ENCODE data around the gene REM2. TPM values are rescaled to one million over a fixed set of nuclear protein-coding genes. Genes with fewer than 3 reads are reported as not detected.
A peak's percentile ranks its signal among the peaks of the same experiment; 100 is the strongest.

REM2 gene
- total RNA-seq, 1 donor from 2014 or later, result 0.28 TPM

DNA sequence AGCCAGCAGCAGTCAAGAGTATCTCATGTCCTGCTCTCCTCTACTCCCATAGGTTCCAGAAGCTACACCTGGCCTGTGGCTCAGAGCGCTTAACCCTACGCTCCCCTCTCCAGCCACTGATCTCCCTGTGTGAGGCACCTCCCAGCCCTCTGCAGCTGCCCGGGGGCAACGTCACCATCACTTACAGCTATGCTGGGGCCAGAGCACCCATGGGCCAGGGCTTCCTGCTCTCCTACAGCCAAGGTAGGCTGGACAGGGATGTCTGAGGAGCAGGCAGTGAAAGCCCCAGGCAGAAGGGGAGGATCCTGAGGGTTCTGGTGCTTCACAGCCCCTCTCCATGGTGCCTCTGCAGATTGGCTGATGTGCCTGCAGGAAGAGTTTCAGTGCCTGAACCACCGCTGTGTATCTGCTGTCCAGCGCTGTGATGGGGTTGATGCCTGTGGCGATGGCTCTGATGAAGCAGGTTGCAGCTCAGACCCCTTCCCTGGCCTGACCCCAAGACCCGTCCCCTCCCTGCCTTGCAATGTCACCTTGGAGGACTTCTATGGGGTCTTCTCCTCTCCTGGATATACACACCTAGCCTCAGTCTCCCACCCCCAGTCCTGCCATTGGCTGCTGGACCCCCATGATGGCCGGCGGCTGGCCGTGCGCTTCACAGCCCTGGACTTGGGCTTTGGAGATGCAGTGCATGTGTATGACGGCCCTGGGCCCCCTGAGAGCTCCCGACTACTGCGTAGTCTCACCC lies 7.8 kb upstream of the REM2 start:
- Mint-ChIP-seq H3K27me3 (no peaks in the 10 kb centered on the region), H3K4me3 (no peak overlapping the region), H3K36me3 (ENCODE audit: low read depth) (peaks cover 57% of the 10 kb centered on the region), H3K4me1 (peaks cover 18% of the 10 kb centered on the region), H3K9me3 (no peaks in the 10 kb centered on the region), H3K27ac (no peak overlapping the region)
- intact Hi-C loops (cut with micrococcal nuclease), result no loop called here
- DNase-seq, result no peak

DNA sequence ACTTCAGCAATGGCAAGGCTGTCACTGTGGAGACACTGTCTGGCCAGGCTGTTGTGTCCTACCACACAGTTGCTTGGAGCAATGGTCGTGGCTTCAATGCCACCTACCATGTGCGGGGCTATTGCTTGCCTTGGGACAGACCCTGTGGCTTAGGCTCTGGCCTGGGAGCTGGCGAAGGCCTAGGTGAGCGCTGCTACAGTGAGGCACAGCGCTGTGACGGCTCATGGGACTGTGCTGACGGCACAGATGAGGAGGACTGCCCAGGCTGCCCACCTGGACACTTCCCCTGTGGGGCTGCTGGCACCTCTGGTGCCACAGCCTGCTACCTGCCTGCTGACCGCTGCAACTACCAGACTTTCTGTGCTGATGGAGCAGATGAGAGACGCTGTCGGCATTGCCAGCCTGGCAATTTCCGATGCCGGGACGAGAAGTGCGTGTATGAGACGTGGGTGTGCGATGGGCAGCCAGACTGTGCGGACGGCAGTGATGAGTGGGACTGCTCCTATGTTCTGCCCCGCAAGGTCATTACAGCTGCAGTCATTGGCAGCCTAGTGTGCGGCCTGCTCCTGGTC lies 7.2 kb upstream of the REM2 start:
- Mint-ChIP-seq H3K4me3 (no peak overlapping the region), H3K4me1 (peaks cover 14% of the 10 kb centered on the region), H3K36me3 (ENCODE audit: low read depth) (peaks cover 57% of the 10 kb centered on the region), H3K27me3 (no peaks in the 10 kb centered on the region), H3K9me3 (no peaks in the 10 kb centered on the region), H3K27ac (no peak overlapping the region)
- DNase-seq, result no peak
- intact Hi-C loops (cut with micrococcal nuclease), result no loop called here

DNA sequence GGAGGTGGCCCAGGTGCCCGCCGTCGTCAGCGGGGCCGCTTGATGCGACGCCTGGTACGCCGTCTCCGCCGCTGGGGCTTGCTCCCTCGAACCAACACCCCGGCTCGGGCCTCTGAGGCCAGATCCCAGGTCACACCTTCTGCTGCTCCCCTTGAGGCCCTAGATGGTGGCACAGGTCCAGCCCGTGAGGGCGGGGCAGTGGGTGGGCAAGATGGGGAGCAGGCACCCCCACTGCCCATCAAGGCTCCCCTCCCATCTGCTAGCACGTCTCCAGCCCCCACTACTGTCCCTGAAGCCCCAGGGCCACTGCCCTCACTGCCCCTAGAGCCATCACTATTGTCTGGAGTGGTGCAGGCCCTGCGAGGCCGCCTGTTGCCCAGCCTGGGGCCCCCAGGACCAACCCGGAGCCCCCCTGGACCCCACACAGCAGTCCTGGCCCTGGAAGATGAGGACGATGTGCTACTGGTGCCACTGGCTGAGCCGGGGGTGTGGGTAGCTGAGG lies 6.0 kb upstream of the REM2 start:
- Mint-ChIP-seq H3K36me3 (ENCODE audit: low read depth) (peaks cover 57% of the 10 kb centered on the region), H3K9me3 (no peaks in the 10 kb centered on the region), H3K4me1 (peaks cover 12% of the 10 kb centered on the region), H3K4me3 (no peak overlapping the region), H3K27ac (no peak overlapping the region), H3K27me3 (peaks cover 3% of the 10 kb centered on the region)
- intact Hi-C loops (cut with micrococcal nuclease), result no loop called here
- no peak for DNase-seq

DNA sequence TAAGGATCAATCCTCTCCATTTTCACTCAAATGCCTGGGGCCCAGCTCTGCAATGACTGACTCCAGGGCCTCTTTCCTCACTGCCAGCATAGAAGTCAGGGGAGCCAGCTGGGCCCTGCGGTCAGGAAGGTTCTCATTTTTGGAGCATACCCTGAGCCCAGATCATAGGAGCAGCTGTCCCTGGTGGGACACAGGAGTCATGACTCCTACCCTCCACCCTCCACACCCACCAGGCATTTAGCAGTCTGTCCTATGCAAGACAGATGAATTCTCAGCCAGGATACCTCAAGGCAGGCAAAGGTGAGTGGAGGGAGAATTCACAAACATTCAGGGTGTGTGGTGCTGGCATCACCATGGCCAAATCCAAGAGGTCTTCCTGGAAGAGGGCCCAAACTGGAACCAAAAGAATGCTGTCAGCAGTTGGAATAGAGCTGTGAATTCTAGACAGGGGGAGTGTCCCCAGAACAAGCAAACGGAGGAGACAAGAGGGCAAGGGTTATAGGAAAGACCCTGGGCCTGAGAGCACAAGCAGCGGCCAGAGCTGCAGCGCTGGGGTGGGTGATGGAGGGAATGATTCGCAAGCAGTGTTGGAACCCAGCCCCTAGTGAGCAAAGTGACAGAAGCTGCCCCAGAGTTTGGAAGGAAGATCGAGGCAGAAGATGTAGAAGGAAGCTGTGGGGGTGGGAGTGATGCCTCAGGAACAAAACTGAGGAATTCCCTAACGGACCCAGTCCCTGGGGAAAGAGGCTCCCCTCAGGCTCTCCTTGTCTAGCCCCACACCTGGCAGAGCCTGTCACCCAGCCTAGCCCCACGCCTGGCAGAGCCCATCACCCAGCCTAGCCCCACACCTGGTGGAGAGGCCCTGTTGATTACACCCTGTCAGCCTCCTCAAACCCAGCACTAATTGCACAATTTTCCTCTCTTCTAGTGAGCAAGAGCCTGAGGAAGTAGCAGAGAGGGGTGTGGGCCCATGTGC lies 4.5 kb upstream of the REM2 start:
- DNase-seq, result no peak
- intact Hi-C loops (cut with micrococcal nuclease), result no loop called here
- Mint-ChIP-seq H3K4me1 (peaks cover 5% of the 10 kb centered on the region), H3K4me3 (no peak overlapping the region), H3K27ac (no peak overlapping the region), H3K36me3 (ENCODE audit: low read depth) (peaks cover 48% of the 10 kb centered on the region), H3K27me3 (peaks cover 5% of the 10 kb centered on the region), H3K9me3 (no peaks in the 10 kb centered on the region)

DNA sequence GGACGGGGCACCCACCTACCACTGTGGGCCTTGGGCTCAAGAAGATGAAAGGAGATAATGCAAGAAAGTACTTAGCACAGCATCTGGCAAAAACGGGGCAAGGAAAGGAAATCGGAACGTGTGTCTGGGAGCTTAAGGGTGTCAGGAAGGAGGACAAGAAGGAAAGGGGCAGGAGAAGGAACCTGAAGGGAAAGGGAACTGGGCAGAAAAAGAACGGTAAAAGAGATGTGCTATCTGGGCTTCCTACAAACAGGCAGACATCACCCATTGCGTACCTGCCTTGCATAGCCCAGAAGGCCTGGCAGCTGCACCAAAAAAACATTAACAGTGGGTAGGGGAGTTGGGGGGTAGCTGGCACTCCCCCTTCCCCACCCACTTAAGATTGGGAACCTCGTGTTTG lies 958 bp upstream of the REM2 start:
- no peak overlapping the region for H3K4me3 Mint-ChIP-seq
- H3K36me3 Mint-ChIP-seq (ENCODE audit: low read depth), result peaks cover 27% of the 10 kb centered on the region
- no peaks in the 10 kb centered on the region for H3K9me3 Mint-ChIP-seq
- intact Hi-C loops (cut with micrococcal nuclease), result no loop called here
- no peak for DNase-seq
- peaks cover 8% of the 10 kb centered on the region for H3K27me3 Mint-ChIP-seq
- H3K27ac Mint-ChIP-seq, result no peak overlapping the region
- peaks cover 19% of the 10 kb centered on the region for H3K4me1 Mint-ChIP-seq

GRCh38 chr14:22882529-22883172 lies 371 bp upstream of the REM2 start:
- peaks cover 25% of the 10 kb centered on the region for H3K4me1 Mint-ChIP-seq
- no peaks in the 10 kb centered on the region for H3K9me3 Mint-ChIP-seq
- intact Hi-C loops (cut with micrococcal nuclease), result no loop called here
- peak; percentile 60 for DNase-seq
- no peak overlapping the region for H3K4me3 Mint-ChIP-seq
- peaks cover 8% of the 10 kb centered on the region for H3K27me3 Mint-ChIP-seq
- H3K27ac Mint-ChIP-seq, result no peak overlapping the region
- peaks cover 23% of the 10 kb centered on the region for H3K36me3 Mint-ChIP-seq (ENCODE audit: low read depth)

- no peak overlapping the region for H3K27ac Mint-ChIP-seq
- DNase-seq, result no peak
- peaks cover 13% of the 10 kb centered on the region for H3K36me3 Mint-ChIP-seq (ENCODE audit: low read depth)
- peaks cover 8% of the 10 kb centered on the region for H3K27me3 Mint-ChIP-seq
- no peaks in the 10 kb centered on the region for H3K9me3 Mint-ChIP-seq
- no peak overlapping the region for H3K4me3 Mint-ChIP-seq
- intact Hi-C loops (cut with micrococcal nuclease), result no loop called here
- peaks cover 32% of the 10 kb centered on the region for H3K4me1 Mint-ChIP-seq
These were observed 1.2 kb downstream of the REM2 start for GRCh38 chr14:22884076-22884737.

DNA sequence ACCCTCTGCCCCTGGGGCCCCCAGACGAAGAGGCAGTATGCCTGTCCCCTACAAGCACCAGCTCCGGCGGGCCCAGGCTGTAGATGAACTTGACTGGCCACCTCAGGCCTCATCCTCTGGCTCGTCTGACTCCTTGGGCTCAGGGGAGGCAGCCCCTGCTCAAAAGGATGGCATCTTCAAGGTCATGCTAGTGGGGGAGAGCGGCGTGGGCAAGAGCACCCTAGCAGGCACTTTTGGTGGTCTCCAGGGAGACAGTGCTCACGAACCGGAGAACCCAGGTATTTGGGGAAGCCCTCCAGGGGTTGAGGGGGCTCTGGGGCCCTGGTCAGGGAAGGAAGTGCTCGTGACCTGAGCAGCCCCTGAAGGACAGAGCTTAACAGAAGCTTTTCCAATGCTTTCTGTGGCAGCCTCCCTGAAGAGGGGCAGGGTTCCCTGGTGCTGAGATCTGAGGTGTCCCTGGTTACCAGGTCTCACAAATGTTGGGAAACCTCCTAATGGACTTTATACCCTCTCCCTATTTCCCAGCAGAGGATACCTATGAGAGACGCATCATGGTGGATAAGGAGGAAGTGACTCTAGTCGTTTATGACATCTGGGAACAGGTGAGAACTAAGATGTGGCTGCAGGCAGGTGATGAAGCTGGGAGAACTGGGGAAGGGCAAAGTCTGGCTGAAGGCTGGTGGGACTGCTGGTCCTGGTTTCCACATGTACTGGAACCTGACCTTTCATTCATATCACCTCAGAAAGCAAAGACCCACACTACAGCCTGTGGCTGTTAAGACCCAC lies 1.9 kb downstream of the REM2 start:
- Mint-ChIP-seq H3K36me3 (ENCODE audit: low read depth) (peaks cover 9% of the 10 kb centered on the region), H3K4me3 (no peak overlapping the region), H3K27ac (no peak overlapping the region), H3K27me3 (peaks cover 8% of the 10 kb centered on the region), H3K9me3 (no peaks in the 10 kb centered on the region), H3K4me1 (peaks cover 33% of the 10 kb centered on the region)
- intact Hi-C loops (cut with micrococcal nuclease), result no loop called here
- peak; percentile 57 for DNase-seq

DNA sequence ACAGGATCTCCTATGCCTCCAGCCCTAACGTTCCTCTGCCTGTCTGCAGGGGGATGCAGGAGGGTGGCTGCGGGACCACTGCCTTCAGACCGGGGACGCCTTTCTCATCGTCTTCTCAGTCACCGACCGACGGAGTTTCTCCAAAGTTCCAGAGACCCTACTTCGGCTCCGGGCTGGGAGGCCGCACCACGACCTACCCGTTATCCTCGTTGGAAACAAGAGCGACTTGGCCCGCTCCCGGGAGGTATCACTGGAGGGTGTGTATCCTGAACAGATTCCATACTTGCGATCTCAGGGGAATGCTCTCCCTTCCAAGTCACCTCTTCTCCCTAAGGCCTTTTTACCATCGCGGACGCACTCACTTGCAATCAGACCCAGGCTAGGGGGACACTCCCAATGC lies 3.0 kb downstream of the REM2 start:
- H3K4me3 Mint-ChIP-seq, result peak overlapping the region; percentile 63
- H3K4me1 Mint-ChIP-seq, result peaks cover 37% of the 10 kb centered on the region
- peaks cover 8% of the 10 kb centered on the region for H3K27me3 Mint-ChIP-seq
- peaks cover 11% of the 10 kb centered on the region for H3K36me3 Mint-ChIP-seq (ENCODE audit: low read depth)
- peak; percentile 56 for DNase-seq
- no peaks in the 10 kb centered on the region for H3K9me3 Mint-ChIP-seq
- intact Hi-C loops (cut with micrococcal nuclease), result no loop called here
- H3K27ac Mint-ChIP-seq, result peak overlapping the region; percentile 78

DNA sequence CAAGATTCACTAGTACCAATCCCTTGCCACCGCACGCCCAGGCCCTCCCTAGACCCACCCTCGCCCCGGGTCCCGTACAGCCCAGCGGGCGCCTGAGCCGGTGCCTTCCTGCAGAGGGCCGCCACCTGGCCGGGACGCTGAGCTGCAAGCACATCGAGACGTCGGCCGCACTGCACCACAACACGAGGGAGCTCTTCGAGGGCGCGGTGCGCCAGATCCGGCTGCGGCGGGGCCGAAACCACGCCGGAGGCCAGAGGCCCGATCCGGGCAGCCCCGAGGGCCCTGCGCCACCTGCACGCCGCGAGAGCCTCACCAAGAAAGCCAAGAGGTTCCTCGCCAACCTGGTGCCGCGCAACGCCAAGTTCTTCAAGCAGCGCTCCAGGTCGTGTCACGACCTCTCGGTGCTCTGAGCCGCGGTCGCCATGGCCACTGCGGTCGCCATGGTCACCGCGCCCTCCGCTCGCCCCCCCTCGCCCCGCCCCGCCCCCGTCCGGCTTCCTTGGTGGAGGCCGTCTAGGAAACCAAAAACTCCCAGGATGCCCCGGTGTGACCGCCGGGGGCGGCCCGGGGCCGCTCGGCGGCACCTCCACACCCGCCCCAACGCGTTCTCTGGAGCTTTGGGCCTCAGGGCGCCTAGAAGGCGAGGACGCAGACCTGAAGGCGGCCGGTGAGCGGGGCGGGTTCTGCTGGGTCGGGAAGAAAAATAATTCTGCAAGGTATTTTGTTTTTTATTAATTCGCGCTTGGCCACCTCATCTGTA lies 3.7 kb downstream of the REM2 start:
- Mint-ChIP-seq H3K4me3 (peak overlapping the region; percentile 91), H3K4me1 (peaks cover 37% of the 10 kb centered on the region), H3K9me3 (no peaks in the 10 kb centered on the region), H3K36me3 (ENCODE audit: low read depth) (peaks cover 11% of the 10 kb centered on the region), H3K27ac (peak overlapping the region; percentile 92), H3K27me3 (peaks cover 8% of the 10 kb centered on the region)
- intact Hi-C loops (cut with micrococcal nuclease), result loop anchor here (1.0 kb wide), 4 partner anchors 14 to 43 kb away; partner anchors contain the start of genes PRMT5 and RBM23
- peak; percentile 90 for DNase-seq

DNA sequence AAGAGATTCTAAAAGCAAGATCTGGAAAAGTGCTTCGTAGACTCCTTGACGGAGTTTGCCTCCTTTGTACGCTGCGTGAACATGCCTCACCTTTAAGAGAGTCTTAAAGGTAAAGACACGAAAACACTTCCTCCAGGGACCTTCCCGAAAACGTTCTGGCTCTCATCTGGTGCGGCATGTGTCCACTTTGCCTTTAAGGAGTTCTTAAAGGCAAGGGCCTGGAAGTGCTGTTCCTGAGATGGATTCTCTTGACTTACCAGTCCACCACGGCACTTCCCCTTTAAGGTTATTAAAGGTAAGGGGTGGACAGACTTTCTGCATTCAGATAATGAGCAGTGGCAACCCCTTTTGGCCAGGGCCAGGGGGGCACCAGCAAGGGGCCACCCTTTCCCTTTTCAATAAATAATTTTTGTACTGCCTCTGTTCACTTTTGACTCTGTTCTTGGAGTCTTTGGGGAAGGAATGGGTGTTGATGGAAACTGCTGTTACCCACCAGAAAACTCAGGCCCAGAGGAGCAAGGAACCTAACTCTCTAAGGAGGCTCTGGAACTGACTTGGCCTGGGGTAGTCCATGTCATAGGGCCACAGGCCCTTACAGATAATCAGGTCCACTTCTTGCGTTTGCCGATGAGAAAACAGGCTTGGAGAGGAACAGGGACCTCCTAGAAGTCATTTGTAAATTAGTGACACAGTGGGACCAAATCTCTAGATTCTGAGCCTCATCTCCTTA lies 4.4 kb downstream of the REM2 start:
- DNase-seq, result peak; percentile 85
- Mint-ChIP-seq H3K27ac (peak overlapping the region; percentile 92), H3K9me3 (no peaks in the 10 kb centered on the region), H3K4me1 (peaks cover 35% of the 10 kb centered on the region), H3K27me3 (peaks cover 5% of the 10 kb centered on the region), H3K36me3 (ENCODE audit: low read depth) (peaks cover 13% of the 10 kb centered on the region), H3K4me3 (peak overlapping the region; percentile 91)
- intact Hi-C loops (cut with micrococcal nuclease), result loop anchor here (1.0 kb wide), 4 partner anchors 13 to 42 kb away; partner anchors contain the start of genes PRMT5 and RBM23

Measured in activated CD4-positive, alpha-beta T cell treated with anti-CD3 and anti-CD28 coated beads, Interleukin-2, amount 10 ng/mL, durations not matched to agents 24 days and 14 days (primary cell).